Gastroesophageal sphincter (tissue), 4 donors: ENCODE results near the gene RPA1. TPM values are rescaled to one million over a fixed set of nuclear protein-coding genes. Genes with fewer than 3 reads are reported as not detected.

Source experiments
- ATAC-seq: fragments of 150-250 bp; one replicate; pipeline ENCODE4 v1.9.1; 2016; ENCODE audit warnings: mild to moderate bottlenecking, moderate library complexity
- H3K27ac ChIP-seq, 4 donors: fragments of 200-600 bp; sonication (generic) in 3 of 4; 1 replicate in 3 of 4; 2 replicates in 1 of 4; pipeline ENCODE4 v1.5.1; 2016 to 2019
- H3K27me3 ChIP-seq: fragments of 200-600 bp; sonication (generic); one replicate; pipeline ENCODE4 v1.5.1; 2019
- H3K36me3 ChIP-seq, 2 donors: fragments of 200-600 bp; sonication (generic); one replicate each; pipeline ENCODE4 v1.5.1; 2019; ENCODE audit warnings: control low read depth in 1 of 2
- H3K4me1 ChIP-seq, 3 donors: fragments of 200-600 bp; sonication (generic); 1 replicate in 2 of 3; 2 replicates in 1 of 3; pipeline ENCODE4 v1.5.1; 2016 to 2019; ENCODE audit warnings: control low read depth in 2 of 3
- H3K4me3 ChIP-seq, 2 donors: fragments of 200-600 bp; sonication (generic); one replicate each; pipeline ENCODE4 v1.5.1; 2019; ENCODE audit warnings: mild to moderate bottlenecking in 1 of 2, moderate library complexity in 1 of 2
- H3K9me3 ChIP-seq, 3 donors: fragments of 200-600 bp; sonication (generic); one replicate each; pipeline ENCODE4 v1.5.1; 2017 to 2019; ENCODE audit warnings: control low read depth in 2 of 3
- EP300 ChIP-seq: sonication (generic); formaldehyde crosslinking; IDR thresholded peaks from one replicate; pipeline ENCODE4 v1.6.1; 2017; ENCODE audit warnings: antibody characterized with exemption, mild to moderate bottlenecking
- POLR2A ChIP-seq, 2 donors: fragments of 450-650 bp; IDR thresholded peaks; one replicate each; pipeline ENCODE4 v1.6.1; 2017; ENCODE audit warnings: antibody characterized with exemption in 2 of 2, mild to moderate bottlenecking in 2 of 2, moderate library complexity in 1 of 2
- POLR2AphosphoS5 ChIP-seq: sonication (generic); formaldehyde crosslinking; IDR thresholded peaks from one replicate; pipeline ENCODE4 v1.6.1; 2017; ENCODE audit warnings: antibody characterized with exemption
- WGBS, 2 donors: methylation state at CpG; one replicate each; pipeline ENCODE4 v1.1.5; 2018; ENCODE audit warnings: low coverage in 1 of 2; 5-methylcytosine and 5-hydroxymethylcytosine counted together
- total RNA-seq, 4 donors: library from RNA; depleted of rRNA; stranded (reverse); fragments of >200 nt; gene quantifications; one replicate each; pipeline ENCODE4 v1.1.0, GENCODE V29; 2016
- TF ChIP-seq, protein P1 (sequence below), 4 experiments: fragments of 200-600 bp in 2 of 4; fragments of 450-650 bp in 2 of 4; sonication (generic) in 1 of 4; IDR thresholded peaks; one replicate each; pipeline ENCODE4 v1.5.1; 2017 to 2019; ENCODE audit warnings: antibody characterized with exemption in 4 of 4, mild to moderate bottlenecking in 2 of 4, moderate library complexity in 2 of 4

The RPA1 gene
- total RNA-seq, 4 donors from 2014 or later = 22.0 to 33.0 (median 25.2) TPM

DNA sequence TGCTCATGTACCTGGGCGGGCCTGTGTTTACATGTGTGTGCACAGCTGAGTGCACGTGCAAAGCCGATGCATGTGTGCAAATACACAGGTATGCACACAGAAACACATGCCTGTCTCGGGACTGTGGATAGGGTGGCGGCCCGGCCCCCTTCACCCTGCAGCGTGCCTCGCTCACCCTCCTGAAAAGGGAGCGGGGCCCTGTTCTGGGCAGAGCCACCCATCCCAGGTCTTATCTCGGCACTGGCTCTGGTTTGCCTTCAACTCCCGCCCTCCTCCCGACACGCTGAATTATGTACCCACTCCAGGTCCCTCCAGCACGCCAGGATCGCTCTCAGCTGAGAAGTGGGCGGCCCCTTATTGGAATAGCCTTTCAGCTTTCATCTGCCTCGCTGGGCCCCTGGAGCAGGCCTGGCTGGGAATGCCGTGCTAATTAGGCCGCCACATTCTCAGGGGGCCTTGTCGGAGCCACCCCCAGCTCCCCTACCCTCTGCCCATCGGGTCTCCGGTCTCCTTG lies 117.5 kb downstream of the RPA1 start:
- ATAC-seq = no peak
- 60% methylated on average over 9 of the region's 22 CpGs; no CpG with 5 or more reads in 1 of the 2 donors for WGBS, 2 donors

DNA sequence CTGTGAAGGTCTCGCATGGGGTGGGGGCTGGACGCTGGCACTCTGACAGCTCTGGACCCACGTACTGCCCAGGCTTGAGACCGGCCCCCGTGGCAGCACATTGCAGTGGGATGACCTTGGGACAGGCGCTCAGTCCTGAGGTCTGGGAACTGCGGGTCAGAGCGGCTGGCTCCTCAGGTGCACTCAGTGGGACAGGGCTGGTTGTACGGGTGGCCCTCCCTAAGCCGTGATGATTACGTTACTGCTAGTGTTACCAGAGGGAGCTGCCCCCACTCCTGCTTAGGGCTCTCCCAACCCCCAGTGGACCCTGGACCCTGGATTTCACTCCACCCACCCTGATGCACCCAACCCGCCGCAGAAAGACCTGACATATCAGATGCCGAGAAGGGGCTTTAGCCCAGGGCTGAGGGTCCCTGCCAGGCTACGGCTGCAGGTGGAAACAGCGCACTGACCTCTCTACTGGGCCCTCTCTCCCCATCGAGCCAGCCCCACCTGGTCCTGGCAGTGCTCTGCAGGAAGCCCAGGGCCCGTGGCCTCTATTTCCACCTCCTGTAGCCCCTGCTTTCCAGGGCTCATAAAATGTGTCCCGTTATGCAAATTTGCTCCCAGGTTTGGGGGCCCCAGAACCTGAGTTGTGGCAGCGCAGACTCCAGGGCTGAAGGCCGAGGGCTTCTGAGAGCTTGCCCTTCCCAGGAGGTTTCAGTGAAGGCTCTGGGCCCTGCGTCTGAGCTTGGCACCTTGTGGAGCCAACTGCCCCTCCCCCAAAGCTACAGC lies 118.1 kb downstream of the RPA1 start:
- no peaks in the 10 kb centered on the region for H3K4me1 ChIP-seq
- H3K4me3 ChIP-seq = no peak overlapping the region
- 80% methylated on average over 3 of the region's 22 CpGs; no CpG with 5 or more reads in 1 of the 2 donors for WGBS, 2 donors
- no peak for TF ChIP-seq EP300
- no peak for TF ChIP-seq POLR2A (IDR thresholded peaks at IDR 0.05)
- no peak for TF ChIP-seq POLR2AphosphoS5
- TF ChIP-seq, protein P1, sequence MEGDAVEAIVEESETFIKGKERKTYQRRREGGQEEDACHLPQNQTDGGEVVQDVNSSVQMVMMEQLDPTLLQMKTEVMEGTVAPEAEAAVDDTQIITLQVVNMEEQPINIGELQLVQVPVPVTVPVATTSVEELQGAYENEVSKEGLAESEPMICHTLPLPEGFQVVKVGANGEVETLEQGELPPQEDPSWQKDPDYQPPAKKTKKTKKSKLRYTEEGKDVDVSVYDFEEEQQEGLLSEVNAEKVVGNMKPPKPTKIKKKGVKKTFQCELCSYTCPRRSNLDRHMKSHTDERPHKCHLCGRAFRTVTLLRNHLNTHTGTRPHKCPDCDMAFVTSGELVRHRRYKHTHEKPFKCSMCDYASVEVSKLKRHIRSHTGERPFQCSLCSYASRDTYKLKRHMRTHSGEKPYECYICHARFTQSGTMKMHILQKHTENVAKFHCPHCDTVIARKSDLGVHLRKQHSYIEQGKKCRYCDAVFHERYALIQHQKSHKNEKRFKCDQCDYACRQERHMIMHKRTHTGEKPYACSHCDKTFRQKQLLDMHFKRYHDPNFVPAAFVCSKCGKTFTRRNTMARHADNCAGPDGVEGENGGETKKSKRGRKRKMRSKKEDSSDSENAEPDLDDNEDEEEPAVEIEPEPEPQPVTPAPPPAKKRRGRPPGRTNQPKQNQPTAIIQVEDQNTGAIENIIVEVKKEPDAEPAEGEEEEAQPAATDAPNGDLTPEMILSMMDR (IDR thresholded peaks at IDR 0.05) = no peak
- no peaks in the 10 kb centered on the region for H3K36me3 ChIP-seq
- H3K9me3 ChIP-seq = no peaks in the 10 kb centered on the region
- no peaks in the 10 kb centered on the region for H3K27me3 ChIP-seq
- no peak for ATAC-seq
- H3K27ac ChIP-seq = no peak overlapping the region

More for the DNA sequence above, 117.5 kb downstream of the RPA1 start:
- Histone ChIP-seq H3K27me3 (no peaks in the 10 kb centered on the region), H3K36me3 (no peaks in the 10 kb centered on the region), H3K27ac (no peak overlapping the region), H3K4me1 (no peaks in the 10 kb centered on the region), H3K9me3 (no peaks in the 10 kb centered on the region), H3K4me3 (no peak overlapping the region)
- TF ChIP-seq POLR2A (IDR thresholded peaks at IDR 0.05) (no peak), POLR2AphosphoS5 (no peak), EP300 (no peak)
- TF ChIP-seq, protein P1 (IDR thresholded peaks at IDR 0.05) = no peak

DNA sequence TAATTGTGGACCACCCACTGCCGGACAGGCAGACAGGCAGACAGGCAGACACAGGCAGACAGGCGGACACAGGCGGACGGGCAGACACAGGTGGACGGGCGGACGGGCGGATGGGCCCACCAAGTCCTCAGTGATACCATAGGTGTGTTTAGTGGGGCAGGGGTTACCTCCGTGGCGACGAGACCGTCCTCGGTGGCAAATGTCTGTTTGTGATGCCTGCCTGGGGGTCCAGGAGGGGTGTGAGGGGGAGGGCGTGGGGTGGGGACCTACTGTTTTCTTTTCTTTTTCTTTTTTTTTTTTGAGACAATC lies 118.7 kb downstream of the RPA1 start:
- 94% methylated on average over 11 of the region's 14 CpGs; no CpG with 5 or more reads in 1 of the 2 donors for WGBS, 2 donors
- H3K36me3 ChIP-seq = no peaks in the 10 kb centered on the region
- no peak overlapping the region for H3K4me3 ChIP-seq
- H3K27ac ChIP-seq = no peak overlapping the region
- no peaks in the 10 kb centered on the region for H3K4me1 ChIP-seq
- no peaks in the 10 kb centered on the region for H3K27me3 ChIP-seq
- ATAC-seq = no peak
- TF ChIP-seq, protein P1 (IDR thresholded peaks at IDR 0.05) = no peak
- TF ChIP-seq POLR2AphosphoS5 (no peak), EP300 (no peak), POLR2A (IDR thresholded peaks at IDR 0.05) (no peak)
- H3K9me3 ChIP-seq = no peaks in the 10 kb centered on the region

Other genes starting within 250 kb of the RPA1 start
- 10 to 100 TPM in 3 of 4 donors, 1 to 10 TPM in 1; 6.4 to 16.8 (median 10.4) TPM for gene SLC43A2, start 201.2 kb upstream of the RPA1 start, total RNA-seq
- 10 to 100 TPM in 3 of 4 donors, 1 to 10 TPM in 1; 8.9 to 16.8 (median 12.7) TPM for gene SCARF1, start 184.3 kb upstream of the RPA1 start, total RNA-seq
- gene RILP, start 180.1 kb upstream of the RPA1 start, total RNA-seq = 10 to 100 TPM; 17.4 to 33.4 (median 22.2) TPM
- gene PRPF8, start 145.1 kb upstream of the RPA1 start, total RNA-seq = 100 to 1,000 TPM; 111 to 195 (median 161) TPM
- 1 to 10 TPM; 4.2 to 5.1 (median 4.8) TPM for gene TLCD2, start 119.6 kb upstream of the RPA1 start, total RNA-seq
- 10 to 100 TPM; 21.8 to 44.1 (median 32.2) TPM for gene WDR81, start 105.3 kb upstream of the RPA1 start, total RNA-seq
- gene SERPINF2, start 87.1 kb upstream of the RPA1 start, total RNA-seq = 1 to 10 TPM; 2.0 to 7.6 (median 5.1) TPM
- gene SERPINF1, start 67.9 kb upstream of the RPA1 start, total RNA-seq = 100 to 1,000 TPM; 136 to 634 (median 302) TPM
- 10 to 100 TPM in 2 of 4 donors, 1 to 10 TPM in 2; 8.1 to 14.0 (median 11.0) TPM for gene SMYD4, start 103 bp upstream of the RPA1 start, total RNA-seq
- gene RTN4RL1, start 195.3 kb downstream of the RPA1 start, total RNA-seq = under 1 TPM in 3 of 4 donors, not detected in 1; 0.58 to 0.81 (median 0.72) TPM
- gene DPH1, start 200.1 kb downstream of the RPA1 start, total RNA-seq = 10 to 100 TPM; 29.9 to 35.6 (median 34.0) TPM
- 10 to 100 TPM; 19.6 to 40.3 (median 36.5) TPM for gene OVCA2, start 212.0 kb downstream of the RPA1 start, total RNA-seq
- gene HIC1, start 225.1 kb downstream of the RPA1 start, total RNA-seq = 10 to 100 TPM; 32.8 to 56.2 (median 41.6) TPM